H1 (cell line): ENCODE data around the gene C21orf91. TPM values are rescaled to one million over a fixed set of nuclear protein-coding genes. Genes with fewer than 3 reads are reported as not detected.

Experiments
- CTCF ChIA-PET: fragments of 300-600 bp; sonication (Branson Sonifier 250); formaldehyde crosslinking; loops from one replicate; lab custom pipeline; 2021; ENCODE audit not compliant: partially characterized antibody; lab: Charles Lee
- POLR2A ChIA-PET: fragments of 300-600 bp; sonication (Branson Sonifier 250); formaldehyde crosslinking; loops from one replicate; lab custom pipeline; 2021; ENCODE audit warnings: inconsistent platforms; ENCODE audit not compliant: partially characterized antibody; lab: Charles Lee
- DNase-seq, 2 experiments: peaks; one replicate each; pipeline versions ENCODE4 v3.0.0 to v3.0.0-alpha.2; 2010 to 2022; ENCODE audit warnings: low spot score in 2 of 2, low read depth in 1 of 2, mixed read lengths in 1 of 2
- FAIRE-seq: peaks from 2 replicates; lab custom pipeline; 2011; peaks lifted over from hg19 to GRCh38; lab: Jason Lieb, UNC
- H2AFZ ChIP-seq: 2 replicates; pipeline ENCODE4 v1.8.1; 2012; ENCODE audit warnings: low read length, inconsistent platforms
- H2AK5ac ChIP-seq: 2 replicates; pipeline ENCODE4 v1.6.1; 2013; ENCODE audit warnings: low read depth, low read length
- H2BK120ac ChIP-seq: replicated peaks from 2 replicates; pipeline ENCODE3; 2013; ENCODE audit warnings: low read depth, low read length, inconsistent platforms
- H2BK12ac ChIP-seq: 2 replicates; pipeline ENCODE4 v1.6.1; 2013; ENCODE audit warnings: low read depth, low read length
- H2BK15ac ChIP-seq: 2 replicates; pipeline ENCODE4 v1.6.1; 2013; ENCODE audit warnings: low read length
- H2BK20ac ChIP-seq: 2 replicates; pipeline ENCODE4 v1.6.1; 2013; ENCODE audit warnings: low read length
- H2BK5ac ChIP-seq: 2 replicates; pipeline ENCODE4 v1.6.1; 2013; ENCODE audit warnings: low read depth, low read length
- H3K14ac ChIP-seq: 2 replicates; pipeline ENCODE4 v1.6.1; 2013; ENCODE audit warnings: inconsistent platforms; ENCODE audit not compliant: insufficient read length
- H3K18ac ChIP-seq: 2 replicates; pipeline ENCODE4 v1.6.1; 2013; ENCODE audit warnings: low read length; ENCODE audit errors: extremely low read depth
- H3K23ac ChIP-seq: 2 replicates; pipeline ENCODE4 v1.6.1; 2013; ENCODE audit warnings: inconsistent platforms; ENCODE audit not compliant: insufficient read length
- H3K23me2 ChIP-seq: 2 replicates; pipeline ENCODE4 v1.6.1; 2013; ENCODE audit warnings: low read depth, low read length
- H3K27ac ChIP-seq: 2 replicates; pipeline ENCODE4 v1.6.1; 2011; ENCODE audit warnings: low read depth, low read length, inconsistent platforms
- H3K27me3 ChIP-seq, 4 experiments: replicated peaks in 1 of 4; 1 replicate in 1 of 4; 2 replicates in 3 of 4; pipeline versions ENCODE4 v1.6.1 to v1.8.1; 2011 to 2013; ENCODE audit warnings: low read length in 3 of 4, mild to moderate bottlenecking in 3 of 4, inconsistent platforms in 2 of 4, mixed read lengths in 2 of 4, moderate library complexity in 1 of 4; ENCODE audit not compliant: control insufficient read depth in 3 of 4, insufficient read depth in 3 of 4; ENCODE audit errors: extremely low read depth in 1 of 4
- H3K36me3 ChIP-seq, 4 experiments: 2 replicates each; pipeline versions ENCODE4 v1.6.1 to v1.8.1; 2011 to 2013; ENCODE audit warnings: mild to moderate bottlenecking in 4 of 4, low read length in 3 of 4, moderate library complexity in 2 of 4, control low read depth in 1 of 4, inconsistent platforms in 1 of 4; ENCODE audit not compliant: insufficient read depth in 4 of 4, control insufficient read depth in 2 of 4
- H3K4ac ChIP-seq: replicated peaks from 2 replicates; pipeline ENCODE3; 2013; ENCODE audit warnings: low read length, low read depth, mixed read lengths, inconsistent platforms; ENCODE audit not compliant: insufficient read length
- H3K4me1 ChIP-seq, 4 experiments: replicated peaks in 1 of 4; 1 replicate in 1 of 4; 2 replicates in 3 of 4; pipeline versions ENCODE4 v1.6.1 to v1.8.1; 2011 to 2013; ENCODE audit warnings: low read length in 3 of 4, inconsistent platforms in 2 of 4, mixed read lengths in 1 of 4; ENCODE audit not compliant: insufficient read depth in 4 of 4, control insufficient read depth in 3 of 4
- H3K4me2 ChIP-seq, 2 experiments: 2 replicates each; pipeline versions ENCODE4 v1.6.1 to v1.8.1; 2011 to 2013; ENCODE audit warnings: low read depth in 2 of 2, low read length in 2 of 2, control low read depth in 1 of 2, inconsistent platforms in 1 of 2, mild to moderate bottlenecking in 1 of 2; ENCODE audit not compliant: insufficient read depth in 1 of 2
- H3K4me3 ChIP-seq, 4 experiments: fragments of 200-600, 300-600 bp in 1 of 4; sonication (generic), shearing (Covaris generic), sonication (Bioruptor Twin) in 1 of 4; 2 replicates each; pipeline versions ENCODE4 v1.5.1 to v1.8.1; 2011 to 2016; ENCODE audit warnings: low read length in 4 of 4, low read depth in 3 of 4, control low read depth in 2 of 4, inconsistent platforms in 2 of 4, mild to moderate bottlenecking in 2 of 4, mixed read lengths in 1 of 4, moderate library complexity in 1 of 4; ENCODE audit not compliant: insufficient read depth in 2 of 4; ENCODE audit errors: extremely low read depth in 1 of 4
- H3K56ac ChIP-seq: replicated peaks from 2 replicates; pipeline ENCODE3; 2013; ENCODE audit warnings: low read depth, mild to moderate bottlenecking, mixed read lengths, low read length, inconsistent platforms; ENCODE audit not compliant: insufficient read length
- H3K79me1 ChIP-seq: 2 replicates; pipeline ENCODE4 v1.6.1; 2013; ENCODE audit warnings: low read depth, low read length, control low read depth
- H3K79me2 ChIP-seq, 2 experiments: 2 replicates each; pipeline versions ENCODE4 v1.6.1 to v1.8.1; 2012 to 2013; ENCODE audit warnings: low read length in 2 of 2, mild to moderate bottlenecking in 2 of 2, inconsistent platforms in 1 of 2; ENCODE audit not compliant: insufficient read depth in 2 of 2, control insufficient read depth in 1 of 2
- H3K9ac ChIP-seq, 4 experiments: replicated peaks in 1 of 4; 1 replicate in 1 of 4; 2 replicates in 3 of 4; pipeline versions ENCODE4 v1.6.1 to v1.8.1; 2011 to 2013; ENCODE audit warnings: low read depth in 3 of 4, low read length in 3 of 4, control low read depth in 2 of 4, mild to moderate bottlenecking in 2 of 4, moderate library complexity in 2 of 4, inconsistent platforms in 1 of 4; ENCODE audit errors: extremely low read depth in 1 of 4
- H3K9me3 ChIP-seq, 2 experiments: 2 replicates each; pipeline versions ENCODE4 v1.6.1 to v1.8.1; 2012 to 2013; ENCODE audit warnings: mild to moderate bottlenecking in 2 of 2, moderate library complexity in 2 of 2, control low read depth in 1 of 2, inconsistent platforms in 1 of 2, low read depth in 1 of 2, low read length in 1 of 2, mixed read lengths in 1 of 2; ENCODE audit not compliant: insufficient read depth in 2 of 2
- H4K20me1 ChIP-seq, 2 experiments: replicated peaks in 1 of 2; 2 replicates each; pipeline versions ENCODE3 to v1.8.1; 2011 to 2013; ENCODE audit warnings: inconsistent platforms in 2 of 2, low read length in 2 of 2, mild to moderate bottlenecking in 1 of 2; ENCODE audit not compliant: insufficient read depth in 2 of 2, control insufficient read depth in 1 of 2
- H4K5ac ChIP-seq: 2 replicates; pipeline ENCODE4 v1.6.1; 2013; ENCODE audit warnings: low read length, low read depth, mixed read lengths, inconsistent platforms; ENCODE audit not compliant: insufficient read length
- H4K8ac ChIP-seq: 2 replicates; pipeline ENCODE4 v1.8.0; 2013; ENCODE audit warnings: mild to moderate bottlenecking, moderate library complexity, low read length, inconsistent platforms; ENCODE audit not compliant: insufficient read depth; ENCODE audit errors: extremely low read depth
- H4K91ac ChIP-seq: replicated peaks from 2 replicates; pipeline ENCODE3; 2013; ENCODE audit warnings: low read length, mixed read lengths, inconsistent platforms; ENCODE audit not compliant: insufficient read length
- EGR1 ChIP-seq: IDR thresholded peaks from 2 replicates; pipeline ENCODE4 v1.6.1; 2011; ENCODE audit warnings: low read depth, low read length, borderline replicate concordance
- WGBS, 2 experiments: shearing (Covaris generic) in 1 of 2; methylation state at CpG; one replicate each; pipeline versions ENCODE4 v1.1.6 to v1.1.7; 2013 to 2015; ENCODE audit warnings: low lambda C conversion rate in 2 of 2, mixed read lengths in 2 of 2, inconsistent platforms in 1 of 2, low coverage in 1 of 2, missing lambda C conversion rate in 1 of 2; ENCODE audit not compliant: insufficient replicate concordance in 2 of 2, insufficient coverage in 1 of 2, insufficient read length in 1 of 2; ENCODE audit errors: extremely low coverage in 1 of 2, missing lambda C conversion rate in 1 of 2; 5-methylcytosine and 5-hydroxymethylcytosine counted together
- polyA plus RNA-seq, 7 experiments: library from polyadenylated mRNA; depleted of rRNA in 3 of 7; stranded (reverse) in 5 of 7; unstranded in 2 of 7; fragments of >200 nt in 5 of 7; fragments of 200-250 nt in 2 of 7; gene quantifications; 1 replicate in 5 of 7; 2 replicates in 1 of 7; 4 replicates in 1 of 7; pipeline versions ENCODE4 v1.2.1 to v1.2.3, GENCODE V29; 2011 to 2013; ENCODE audit warnings: missing spikeins in 2 of 7, mixed read lengths in 2 of 7
- total RNA-seq: library from RNA; stranded (reverse); fragmentation: NEBNext Ultra II Directional; extraction: Animal tissue kit (Norgen Biotek cat#: 25700); gene quantifications from 2 replicates; pipeline ENCODE4 v1.2.1, GENCODE V29; 2021
- TF ChIP-seq, protein P1 (sequence below), 3 experiments: IDR thresholded peaks; 1 replicate in 2 of 3; 2 replicates in 1 of 3; pipeline versions ENCODE4 v1.5.1 to v1.6.1; 2011; ENCODE audit warnings: low read length in 3 of 3, mild to moderate bottlenecking in 3 of 3, inconsistent platforms in 2 of 3, low read depth in 1 of 3, moderate library complexity in 1 of 3; ENCODE audit not compliant: insufficient read depth in 1 of 3; ENCODE audit errors: control extremely low read depth in 1 of 3

The C21orf91 gene
- total and polyA plus RNA-seq, 2 of the 8 experiments (the other 6 are each of a cell fraction or from before 2014, with no cell fraction given): 4.9 to 33.6 TPM

DNA sequence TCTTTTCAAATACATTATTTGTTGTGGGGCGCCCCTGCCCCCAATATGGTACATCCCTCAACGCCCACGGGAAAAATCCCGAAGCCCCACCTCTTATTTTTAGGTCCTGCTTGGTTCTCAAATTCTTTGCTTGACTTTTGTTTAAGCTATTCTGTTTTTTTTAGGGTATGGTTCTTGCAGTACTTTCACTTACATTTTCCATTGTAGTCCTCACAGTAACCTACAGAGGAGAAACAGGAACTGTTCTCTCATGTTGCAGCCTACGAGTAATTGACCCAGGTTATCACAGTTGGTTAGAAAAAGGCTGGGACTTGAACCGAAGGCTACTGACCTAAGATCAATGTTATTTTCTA is 697 bp upstream of the C21orf91 start:
- H2BK15ac ChIP-seq: no peak overlapping the region
- TF ChIP-seq EGR1: peak; percentile 70; the same call in 1 of the 2 replicates
- TF ChIP-seq, protein P1, sequence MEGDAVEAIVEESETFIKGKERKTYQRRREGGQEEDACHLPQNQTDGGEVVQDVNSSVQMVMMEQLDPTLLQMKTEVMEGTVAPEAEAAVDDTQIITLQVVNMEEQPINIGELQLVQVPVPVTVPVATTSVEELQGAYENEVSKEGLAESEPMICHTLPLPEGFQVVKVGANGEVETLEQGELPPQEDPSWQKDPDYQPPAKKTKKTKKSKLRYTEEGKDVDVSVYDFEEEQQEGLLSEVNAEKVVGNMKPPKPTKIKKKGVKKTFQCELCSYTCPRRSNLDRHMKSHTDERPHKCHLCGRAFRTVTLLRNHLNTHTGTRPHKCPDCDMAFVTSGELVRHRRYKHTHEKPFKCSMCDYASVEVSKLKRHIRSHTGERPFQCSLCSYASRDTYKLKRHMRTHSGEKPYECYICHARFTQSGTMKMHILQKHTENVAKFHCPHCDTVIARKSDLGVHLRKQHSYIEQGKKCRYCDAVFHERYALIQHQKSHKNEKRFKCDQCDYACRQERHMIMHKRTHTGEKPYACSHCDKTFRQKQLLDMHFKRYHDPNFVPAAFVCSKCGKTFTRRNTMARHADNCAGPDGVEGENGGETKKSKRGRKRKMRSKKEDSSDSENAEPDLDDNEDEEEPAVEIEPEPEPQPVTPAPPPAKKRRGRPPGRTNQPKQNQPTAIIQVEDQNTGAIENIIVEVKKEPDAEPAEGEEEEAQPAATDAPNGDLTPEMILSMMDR (IDR thresholded peaks at IDR 0.05; ENCODE audit: control extremely low read depth in 1 of 3, insufficient read depth in 1 of 3, low read depth in 1 of 3, low read length in 3 of 3): no peak
- TF ChIP-seq, all 59 proteins: peak for 1
- Histone ChIP-seq H4K8ac (no peak overlapping the region), H2BK12ac (peak overlapping the region; percentile 99; the same call in 1 of the 2 replicates), H2AFZ (peak overlapping the region; percentile 81), H4K20me1 (no peaks in the 10 kb centered on the region), H3K4me1 (peaks cover 0 to 6% (median 3%) of the 10 kb centered on the region in 4 experiments; a peak in 4 of 7 replicates), H3K18ac (no peak overlapping the region), H2BK120ac (no peak overlapping the region), H3K27me3 (no peaks in the 10 kb centered on the region), H3K79me2 (peaks cover 0 to 24% of the 10 kb centered on the region in 2 experiments; a peak in 2 of 4 replicates), H4K91ac (no peak overlapping the region), H3K23ac (no peak overlapping the region), H3K79me1 (no peaks in the 10 kb centered on the region; the same call in 1 of the 2 replicates), H3K9me3 (no peaks in the 10 kb centered on the region), H2BK5ac (no peak overlapping the region), H2AK5ac (no peak overlapping the region), H2BK20ac (no peak overlapping the region), H3K4ac (no peak overlapping the region), H3K4me2 (peak overlapping the region; percentile 78 to 85), H3K4me3 (peak overlapping the region; percentile 70 to 90 (median 74)), H3K23me2 (no peaks in the 10 kb centered on the region; the same call in 1 of the 2 replicates), H3K9ac (peak overlapping the region in 3 of 4 experiments; percentile 98 to 99 (median 99); a peak in 6 of 7 replicates), H3K36me3 (peaks cover 0 to 17% (median 3%) of the 10 kb centered on the region in 4 experiments; a peak in 4 of 8 replicates), H3K14ac (no peak overlapping the region), H3K27ac (peak overlapping the region; percentile 99; the same call in 1 of the 2 replicates), H3K56ac (no peak overlapping the region), H4K5ac (peak overlapping the region; percentile 24)
- POLR2A ChIA-PET: interaction anchor here (1.0 to 2.2 kb wide), 7 partner anchors 8 to 174 kb away, joined by 3 to 8 read pairs (median 3); no protein-coding TSS in a partner anchor
- FAIRE-seq (peak; percentile 57), DNase-seq (no peak)
- CTCF ChIA-PET: interaction anchor here (0.6 kb wide), 1 partner anchor 787 kb away, joined by 3 read pairs; no protein-coding TSS in a partner anchor
- 12% methylated on average over 6 of the region's 6 CpGs; no CpG with 5 or more reads in 1 of the 2 experiments for WGBS, 2 experiments
